DND-41 (cell line): Measurements from ENCODE around the gene OR52K2.

Experiments
- ATAC-seq: fragments of 200-7000 bp; cut with Tn5 transposase; 3 replicates; pipeline ENCODE4 v1.9.1; 2021; ENCODE audit warnings: low read depth; ENCODE audit not compliant: insufficient read depth
- DNase-seq: peaks from one replicate; pipeline ENCODE4 v3.0.0-alpha.2; 2020
- H2AFZ ChIP-seq: 2 replicates; pipeline ENCODE4 v1.6.0; 2012; ENCODE audit warnings: low read depth, low read length
- H3K27ac ChIP-seq: 2 replicates; pipeline ENCODE4 v1.5.1; 2012; ENCODE audit warnings: low read length, inconsistent platforms
- H3K27me3 ChIP-seq: fragments of 200-600 bp; sonication (generic); 2 replicates; pipeline ENCODE4 v1.6.0; 2012; ENCODE audit warnings: low read length, mild to moderate bottlenecking, inconsistent platforms; ENCODE audit not compliant: insufficient read depth, poor library complexity
- H3K36me3 ChIP-seq: 2 replicates; pipeline ENCODE4 v1.5.1; 2012; ENCODE audit warnings: low read length, inconsistent platforms; ENCODE audit not compliant: insufficient read depth
- H3K4me1 ChIP-seq: 2 replicates; pipeline ENCODE4 v1.5.1; 2012; ENCODE audit warnings: mild to moderate bottlenecking, low read length; ENCODE audit not compliant: insufficient read depth
- H3K4me2 ChIP-seq: 2 replicates; pipeline ENCODE4 v1.6.0; 2012; ENCODE audit warnings: mild to moderate bottlenecking, moderate library complexity, low read length, inconsistent platforms; ENCODE audit not compliant: insufficient read depth
- H3K4me3 ChIP-seq, 2 experiments: fragments of 200-600 bp in 1 of 2; shearing (Covaris generic) in 1 of 2; 2 replicates each; pipeline ENCODE4 v1.5.1; 2012 to 2016; ENCODE audit warnings: inconsistent platforms in 2 of 2, low read length in 2 of 2, mild to moderate bottlenecking in 2 of 2, low read depth in 1 of 2, moderate library complexity in 1 of 2
- H3K79me2 ChIP-seq: 2 replicates; pipeline ENCODE4 v1.6.0; 2012; ENCODE audit warnings: low read length, inconsistent platforms; ENCODE audit not compliant: insufficient read depth
- H3K9ac ChIP-seq: 2 replicates; pipeline ENCODE4 v1.6.0; 2012; ENCODE audit warnings: low read depth, mild to moderate bottlenecking, inconsistent platforms, low read length, moderate library complexity
- H3K9me3 ChIP-seq: 2 replicates; pipeline ENCODE4 v1.5.1; 2012; ENCODE audit warnings: low read length, moderate library complexity, mild to moderate bottlenecking, inconsistent platforms; ENCODE audit not compliant: insufficient read depth, severe bottlenecking
- H4K20me1 ChIP-seq: 2 replicates; pipeline ENCODE4 v1.6.0; 2012; ENCODE audit warnings: low read length; ENCODE audit not compliant: insufficient read depth
- EZH2 ChIP-seq: IDR thresholded peaks from 3 replicates; pipeline ENCODE4 v1.6.1; 2012; ENCODE audit warnings: borderline replicate concordance, low read depth, mild to moderate bottlenecking, moderate library complexity, low read length, inconsistent platforms; ENCODE audit not compliant: severe bottlenecking
- TF ChIP-seq, protein P1 (sequence below): IDR thresholded peaks from 2 replicates; pipeline ENCODE4 v1.5.1; 2012; ENCODE audit warnings: borderline replicate concordance, low read length, moderate library complexity, mild to moderate bottlenecking; ENCODE audit not compliant: poor library complexity, severe bottlenecking; ENCODE audit errors: extremely low read depth

The OR52K2 gene

DNA sequence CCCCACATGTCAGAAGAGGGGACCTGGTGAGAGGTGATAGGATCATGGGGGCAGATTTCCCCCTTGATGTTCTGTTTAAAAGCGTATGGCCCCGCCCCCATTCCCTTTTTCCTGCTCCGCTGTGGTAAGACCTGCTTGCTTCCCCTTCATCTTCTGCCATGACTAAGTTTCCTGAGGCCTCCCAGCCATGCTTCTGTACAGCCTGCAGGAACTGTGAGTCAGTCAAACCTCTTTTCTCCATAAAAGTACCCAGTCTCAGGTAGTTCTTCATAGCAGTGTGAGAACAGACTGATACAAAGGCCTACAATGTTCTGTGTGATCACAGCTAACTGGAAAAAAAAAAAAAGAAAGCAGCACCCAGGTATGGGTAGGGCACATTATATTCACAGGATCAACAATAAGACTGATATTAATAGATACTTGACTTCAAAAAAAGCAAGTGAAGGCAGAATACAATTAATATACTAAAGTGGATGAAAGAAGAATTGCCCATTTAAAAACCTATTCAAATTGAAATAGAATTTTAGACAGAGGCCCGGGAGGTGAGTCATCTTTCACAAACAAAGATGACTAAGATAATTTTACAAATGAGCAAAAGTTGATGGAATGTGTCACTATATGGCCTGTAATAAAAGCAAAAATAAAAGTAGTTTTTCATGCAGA is 31.6 kb downstream of the OR52K2 start:
- no peak overlapping the region for H3K4me3 ChIP-seq
- H3K36me3 ChIP-seq, result no peaks in the 10 kb centered on the region
- TF ChIP-seq, protein P1, sequence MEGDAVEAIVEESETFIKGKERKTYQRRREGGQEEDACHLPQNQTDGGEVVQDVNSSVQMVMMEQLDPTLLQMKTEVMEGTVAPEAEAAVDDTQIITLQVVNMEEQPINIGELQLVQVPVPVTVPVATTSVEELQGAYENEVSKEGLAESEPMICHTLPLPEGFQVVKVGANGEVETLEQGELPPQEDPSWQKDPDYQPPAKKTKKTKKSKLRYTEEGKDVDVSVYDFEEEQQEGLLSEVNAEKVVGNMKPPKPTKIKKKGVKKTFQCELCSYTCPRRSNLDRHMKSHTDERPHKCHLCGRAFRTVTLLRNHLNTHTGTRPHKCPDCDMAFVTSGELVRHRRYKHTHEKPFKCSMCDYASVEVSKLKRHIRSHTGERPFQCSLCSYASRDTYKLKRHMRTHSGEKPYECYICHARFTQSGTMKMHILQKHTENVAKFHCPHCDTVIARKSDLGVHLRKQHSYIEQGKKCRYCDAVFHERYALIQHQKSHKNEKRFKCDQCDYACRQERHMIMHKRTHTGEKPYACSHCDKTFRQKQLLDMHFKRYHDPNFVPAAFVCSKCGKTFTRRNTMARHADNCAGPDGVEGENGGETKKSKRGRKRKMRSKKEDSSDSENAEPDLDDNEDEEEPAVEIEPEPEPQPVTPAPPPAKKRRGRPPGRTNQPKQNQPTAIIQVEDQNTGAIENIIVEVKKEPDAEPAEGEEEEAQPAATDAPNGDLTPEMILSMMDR, result no peak
- peaks cover 42% of the 10 kb centered on the region for H3K27me3 ChIP-seq
- H3K27ac ChIP-seq, result no peak overlapping the region
- no peak overlapping the region for H3K9ac ChIP-seq
- ATAC-seq, result no peak
- DNase-seq, result no peak
- no peaks in the 10 kb centered on the region for H3K79me2 ChIP-seq
- H3K9me3 ChIP-seq, result no peaks in the 10 kb centered on the region
- H4K20me1 ChIP-seq, result no peaks in the 10 kb centered on the region
- H3K4me2 ChIP-seq, result no peak overlapping the region
- H3K4me1 ChIP-seq, result no peaks in the 10 kb centered on the region
- no peak overlapping the region for H2AFZ ChIP-seq

DNA sequence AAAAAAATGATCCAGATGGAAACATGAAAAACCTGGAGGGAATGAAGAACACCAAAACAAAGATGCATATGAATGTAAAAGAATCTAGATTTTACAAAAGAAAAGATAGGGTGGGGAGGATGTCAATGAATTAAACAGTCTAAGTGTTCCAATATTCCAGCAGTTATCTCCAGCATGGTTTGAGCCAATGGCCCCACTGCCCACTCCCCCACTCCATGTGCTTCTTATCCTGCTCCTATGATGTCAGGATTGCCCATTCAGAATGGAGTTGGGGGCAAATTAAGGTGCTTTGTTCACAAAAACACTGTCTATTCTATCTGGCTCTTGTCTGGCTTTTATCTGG is 32.1 kb downstream of the OR52K2 start:
- H3K27ac ChIP-seq, result no peak overlapping the region
- TF ChIP-seq, protein P1, result no peak
- no peak for TF ChIP-seq EZH2
- DNase-seq (no peak), ATAC-seq (no peak)
- H3K4me1 ChIP-seq, result no peaks in the 10 kb centered on the region
- no peaks in the 10 kb centered on the region for H3K36me3 ChIP-seq
- H3K27me3 ChIP-seq, result peaks cover 45% of the 10 kb centered on the region
- no peak overlapping the region for H3K4me3 ChIP-seq
- H3K9ac ChIP-seq, result no peak overlapping the region
- H3K9me3 ChIP-seq, result no peaks in the 10 kb centered on the region
- no peak overlapping the region for H2AFZ ChIP-seq
- no peaks in the 10 kb centered on the region for H4K20me1 ChIP-seq
- H3K79me2 ChIP-seq, result no peaks in the 10 kb centered on the region
- no peak overlapping the region for H3K4me2 ChIP-seq

DNA sequence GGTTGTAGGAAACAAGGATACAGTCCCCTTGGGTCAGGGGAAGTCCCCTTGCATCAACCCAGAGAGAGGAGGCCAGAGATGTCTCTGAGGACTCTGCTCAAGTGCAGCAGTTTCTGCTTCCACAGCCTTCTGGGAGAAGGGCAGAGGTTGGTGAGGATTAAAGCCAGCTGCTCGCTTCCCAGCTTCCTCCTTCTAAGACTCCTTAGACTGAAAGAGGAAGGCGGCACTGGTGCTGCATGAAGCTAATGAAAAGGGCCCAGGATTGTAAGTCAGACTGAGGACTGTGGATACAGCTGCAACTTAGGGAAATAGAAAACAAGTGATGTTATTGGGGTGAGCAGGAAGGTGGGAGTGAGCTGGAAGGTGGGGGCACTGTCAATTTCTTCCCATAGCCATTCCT is 33.4 kb downstream of the OR52K2 start, which contains the start of gene OR52K1:
OR52K1 (plus strand) TSS at position 202 of the 400 bp plus-strand sequence. CDS start 6,255 bp downstream, outside the sequence.
- Histone ChIP-seq H3K27me3 (peaks cover 46% of the 10 kb centered on the region), H3K4me1 (no peaks in the 10 kb centered on the region), H2AFZ (no peak within 1 kb of the TSS), H3K79me2 (no peaks in the 10 kb centered on the region), H3K4me2 (no peak within 1 kb of the TSS), H3K27ac (no peak within 1 kb of the TSS), H3K9ac (no peak within 1 kb of the TSS), H3K36me3 (no peaks in the 10 kb centered on the region), H3K9me3 (no peaks in the 10 kb centered on the region), H3K4me3 (no peak within 1 kb of the TSS), H4K20me1 (no peaks in the 10 kb centered on the region)
- ATAC-seq, result no peak
- no peak for DNase-seq
- TF ChIP-seq, protein P1, result no peak
- TF ChIP-seq EZH2, result no peak
